ENCODE measurements around the gene TUNAR. TPM values are rescaled to one million over a fixed set of nuclear protein-coding genes. Genes with fewer than 3 reads are reported as not detected.

TUNAR gene
- total and polyA plus RNA-seq, 8 donors, result 0.10 to 1.7 (median 0.36) TPM; not detected in 4

GRCh38 chr14:95953111-95953724 lies 76.6 kb downstream of the TUNAR start:
- intact Hi-C loops (cut with DNase I; ENCODE audit: low total_unique reads), result no loop called here
- Histone ChIP-seq H3K36me3 (no peaks in the 10 kb centered on the region), H3K4me1 (no peaks in the 10 kb centered on the region), H3K4me3 (no peak overlapping the region), H3K27me3 (peaks cover 0 to 37% (median 0%) of the 10 kb centered on the region in 3 donors), H3K9me3 (peaks cover 0 to 1% (median 0%) of the 10 kb centered on the region in 4 donors), H3K27ac (no peak overlapping the region)
- 25 to 61% (median 49%) methylated on average over 4 to 8 of the region's 8 CpGs for WGBS, 5 donors
- TF ChIP-seq CTCF (IDR thresholded peaks at IDR 0.05) (no peak), POLR2AphosphoS5 (IDR thresholded peaks at IDR 0.05) (no peak), POLR2A (IDR thresholded peaks at IDR 0.05) (no peak), EP300 (IDR thresholded peaks at IDR 0.05) (no peak)
- peak in 1 of 2 donors; percentile 41 for DNase-seq

DNA sequence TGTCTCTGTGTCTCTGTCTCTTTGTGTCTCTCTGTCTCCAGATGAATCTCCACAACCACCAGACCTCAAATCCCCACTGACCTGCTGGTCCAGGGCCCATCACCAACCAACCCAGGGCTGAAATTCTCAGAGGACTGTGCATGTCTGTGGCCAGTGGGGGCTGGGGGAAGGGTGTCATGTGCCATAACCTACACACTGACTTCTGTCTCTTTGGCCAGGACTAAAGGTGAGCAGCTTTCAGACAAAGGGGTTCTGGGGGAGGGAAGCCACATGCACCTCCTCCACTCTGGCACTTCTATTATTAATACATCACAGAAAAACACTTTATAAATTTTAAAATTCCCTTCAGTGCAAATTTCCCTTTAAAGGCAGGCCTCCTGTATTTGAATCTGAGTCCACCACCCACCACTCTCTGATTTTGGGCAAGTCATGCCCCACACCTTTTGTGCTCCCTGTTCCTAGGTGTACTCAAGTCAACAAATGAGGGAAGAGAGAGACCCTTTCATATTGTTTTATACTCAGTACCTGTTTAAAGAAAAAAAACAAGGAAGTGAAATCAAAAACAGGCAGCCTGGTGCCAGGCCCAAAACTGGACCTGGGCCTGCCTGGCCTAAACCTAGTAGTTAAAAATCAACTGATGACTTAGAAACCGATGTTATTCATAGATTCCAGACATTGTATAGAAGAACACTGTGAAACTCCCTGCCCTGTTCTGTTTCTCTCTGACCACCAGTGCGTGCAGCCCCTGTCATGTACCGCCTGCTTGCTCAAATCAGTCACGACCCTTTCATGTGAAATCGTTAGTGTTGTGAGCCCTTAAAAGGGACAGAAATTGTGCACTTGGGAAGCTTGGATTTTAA lies 80.2 kb downstream of the TUNAR start:
- Histone ChIP-seq H3K27ac (no peak overlapping the region), H3K4me1 (no peaks in the 10 kb centered on the region), H3K9me3 (peaks cover 0 to 4% (median 0%) of the 10 kb centered on the region in 4 donors), H3K27me3 (peaks cover 0 to 30% (median 0%) of the 10 kb centered on the region in 3 donors), H3K4me3 (no peak overlapping the region), H3K36me3 (no peaks in the 10 kb centered on the region)
- no peak for DNase-seq
- intact Hi-C loops (cut with DNase I; ENCODE audit: low total_unique reads), result no loop called here
- no peak for TF ChIP-seq POLR2AphosphoS5 (IDR thresholded peaks at IDR 0.05)
- TF ChIP-seq CTCF (IDR thresholded peaks at IDR 0.05), result no peak
- TF ChIP-seq EP300 (IDR thresholded peaks at IDR 0.05), result no peak
- TF ChIP-seq POLR2A (IDR thresholded peaks at IDR 0.05), result no peak
- WGBS, 5 donors, result 68 to 79% (median 73%) methylated on average over 5 of the region's 5 CpGs

GRCh38 chr14:95958105-95958504 lies 81.5 kb downstream of the TUNAR start:
- no peak for DNase-seq
- intact Hi-C loops (cut with DNase I; ENCODE audit: low total_unique reads), result no loop called here

More at GRCh38 chr14:95958105-95958504, 81.5 kb downstream of the TUNAR start:
- TF ChIP-seq POLR2A (IDR thresholded peaks at IDR 0.05), result no peak
- no peak for TF ChIP-seq POLR2AphosphoS5 (IDR thresholded peaks at IDR 0.05)
- TF ChIP-seq CTCF (IDR thresholded peaks at IDR 0.05), result no peak
- no peak for TF ChIP-seq EP300 (IDR thresholded peaks at IDR 0.05)
- Histone ChIP-seq H3K36me3 (no peaks in the 10 kb centered on the region), H3K9me3 (peaks cover 0 to 4% (median 0%) of the 10 kb centered on the region in 4 donors), H3K4me1 (no peaks in the 10 kb centered on the region), H3K27me3 (peaks cover 0 to 20% (median 0%) of the 10 kb centered on the region in 3 donors), H3K27ac (no peak overlapping the region), H3K4me3 (no peak overlapping the region)
- 27 to 44% (median 39%) methylated on average over 3 of the region's 3 CpGs for WGBS, 5 donors
